ENCODE results near the gene CRIP1.

DNA sequence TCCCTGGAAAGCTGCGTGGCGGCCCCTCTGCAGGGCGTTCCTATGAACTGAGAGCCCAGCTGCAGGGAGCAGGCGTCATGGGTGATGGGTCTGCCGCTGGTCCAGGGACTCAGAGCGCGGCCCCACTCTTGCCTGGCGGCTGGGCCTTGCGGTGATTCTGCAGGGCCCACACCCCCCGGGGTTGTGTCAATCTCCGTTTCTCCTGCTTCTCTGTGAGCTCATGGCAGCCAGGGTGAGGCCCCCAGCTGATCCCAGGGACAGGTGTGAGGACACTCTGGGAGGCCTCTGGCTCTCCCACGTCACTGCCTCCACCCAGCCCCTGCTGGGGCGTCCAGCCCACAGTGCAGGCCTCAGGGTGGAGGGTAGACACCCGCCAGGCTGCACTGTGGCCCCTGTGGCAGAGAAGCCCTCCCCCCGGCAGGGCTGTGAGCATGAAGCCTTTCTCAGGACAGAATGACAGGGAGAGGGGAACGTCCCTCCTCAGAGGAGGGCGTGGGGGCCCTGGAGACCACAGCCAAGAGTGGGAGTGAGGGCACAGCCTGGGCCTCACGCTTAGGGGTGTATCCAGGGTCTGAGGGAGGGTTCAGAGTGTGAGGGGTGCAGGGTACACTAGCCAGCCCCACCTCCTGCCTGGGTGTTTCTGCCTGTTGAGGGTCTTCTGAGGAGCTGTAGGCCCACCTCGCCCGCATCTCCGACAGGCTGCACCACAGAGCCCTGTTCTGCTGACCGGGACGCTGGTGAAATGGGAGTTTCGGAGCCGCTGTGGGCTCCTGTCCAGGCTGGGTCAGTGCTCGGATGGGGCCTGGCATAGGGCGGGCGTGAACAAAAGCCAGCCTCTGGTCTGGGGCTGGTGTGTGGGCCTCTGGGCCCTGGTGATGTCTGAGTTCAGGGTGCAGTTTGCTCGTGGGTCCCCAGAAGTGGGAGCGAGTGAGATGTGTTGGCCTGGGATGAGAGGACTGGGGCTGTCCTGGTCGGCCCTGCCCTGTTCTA lies 38.7 kb upstream of the CRIP1 start:
- TF ChIP-seq POLR2A (IDR thresholded peaks at IDR 0.05), result no peak
- no peak for TF ChIP-seq EP300 (IDR thresholded peaks at IDR 0.05)
- TF ChIP-seq, protein P1, sequence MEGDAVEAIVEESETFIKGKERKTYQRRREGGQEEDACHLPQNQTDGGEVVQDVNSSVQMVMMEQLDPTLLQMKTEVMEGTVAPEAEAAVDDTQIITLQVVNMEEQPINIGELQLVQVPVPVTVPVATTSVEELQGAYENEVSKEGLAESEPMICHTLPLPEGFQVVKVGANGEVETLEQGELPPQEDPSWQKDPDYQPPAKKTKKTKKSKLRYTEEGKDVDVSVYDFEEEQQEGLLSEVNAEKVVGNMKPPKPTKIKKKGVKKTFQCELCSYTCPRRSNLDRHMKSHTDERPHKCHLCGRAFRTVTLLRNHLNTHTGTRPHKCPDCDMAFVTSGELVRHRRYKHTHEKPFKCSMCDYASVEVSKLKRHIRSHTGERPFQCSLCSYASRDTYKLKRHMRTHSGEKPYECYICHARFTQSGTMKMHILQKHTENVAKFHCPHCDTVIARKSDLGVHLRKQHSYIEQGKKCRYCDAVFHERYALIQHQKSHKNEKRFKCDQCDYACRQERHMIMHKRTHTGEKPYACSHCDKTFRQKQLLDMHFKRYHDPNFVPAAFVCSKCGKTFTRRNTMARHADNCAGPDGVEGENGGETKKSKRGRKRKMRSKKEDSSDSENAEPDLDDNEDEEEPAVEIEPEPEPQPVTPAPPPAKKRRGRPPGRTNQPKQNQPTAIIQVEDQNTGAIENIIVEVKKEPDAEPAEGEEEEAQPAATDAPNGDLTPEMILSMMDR (IDR thresholded peaks at IDR 0.05), result no peak

All from sigmoid colon (tissue), 4 donors.